ENCODE data around the gene WDR59.
"Not testable (repeated sequence)": the region's sequence is repeated elsewhere in the genome, so short reads cannot be mapped to it uniquely, and the experiment has no call there.

Gene WDR59

GRCh38 chr16:74975591-74975990 lies 9.3 kb downstream of the WDR59 start:
- DNase-seq, result no peak

- DNase-seq, result no peak
These were observed 11.6 kb downstream of the WDR59 start for GRCh38 chr16:74973304-74973703.

- no peak for DNase-seq
These were observed 30.2 kb downstream of the WDR59 start for GRCh38 chr16:74954763-74955162.

- no peak for DNase-seq
These were observed 33.2 kb downstream of the WDR59 start for GRCh38 chr16:74951681-74952080.

- no peak for DNase-seq
These were observed 33.7 kb downstream of the WDR59 start for GRCh38 chr16:74951206-74951605.

- DNase-seq, result no peak
These were observed 34.4 kb downstream of the WDR59 start for GRCh38 chr16:74950511-74950910.

- no peak for DNase-seq
These were observed 35.6 kb downstream of the WDR59 start for GRCh38 chr16:74949309-74949708.

- DNase-seq, result no peak
These were observed 40.5 kb downstream of the WDR59 start for GRCh38 chr16:74944466-74944865.

GRCh38 chr16:74942977-74943918 lies 41.7 kb downstream of the WDR59 start:
- no peak for DNase-seq

GRCh38 chr16:74942566-74942965 lies 42.4 kb downstream of the WDR59 start:
- no peak for DNase-seq

GRCh38 chr16:74939688-74940087 lies 45.2 kb downstream of the WDR59 start:
- DNase-seq, result no peak

GRCh38 chr16:74936902-74937560 lies 47.9 kb downstream of the WDR59 start:
- no peak for DNase-seq

- DNase-seq, result no peak
These were observed 53.5 kb downstream of the WDR59 start for GRCh38 chr16:74931445-74931844.

GRCh38 chr16:74929636-74930035 lies 55.3 kb downstream of the WDR59 start:
- no peak for DNase-seq

GRCh38 chr16:74926805-74927204 lies 58.1 kb downstream of the WDR59 start:
- no peak for DNase-seq

- DNase-seq, result no peak
These were observed 61.0 kb downstream of the WDR59 start for GRCh38 chr16:74923766-74924460.

GRCh38 chr16:74922150-74923138 lies 62.5 kb downstream of the WDR59 start:
- DNase-seq, result no peak

- no peak for DNase-seq
These were observed 63.9 kb downstream of the WDR59 start for GRCh38 chr16:74921051-74921450.

- DNase-seq, result no peak
These were observed 75.3 kb downstream of the WDR59 start for GRCh38 chr16:74909665-74910064.

GRCh38 chr16:74908759-74909158 lies 76.2 kb downstream of the WDR59 start:
- not testable (repeated sequence) for DNase-seq

- no peak for DNase-seq
These were observed 80.8 kb downstream of the WDR59 start for GRCh38 chr16:74903901-74904678.
